22Rv1 (cell line): Measurements from ENCODE around the gene SRSF10.

Experiments
- ZFX ChIP-seq: fragments of 450-650 bp; IDR thresholded peaks from 2 replicates; pipeline ENCODE4 v1.6.1; 2017; ENCODE audit warnings: antibody characterized with exemption, borderline replicate concordance
- TF ChIP-seq, protein P1 (sequence below): fragments of 450-650 bp; IDR thresholded peaks from 2 replicates; pipeline ENCODE4 v1.5.1; 2017; ENCODE audit warnings: mild to moderate bottlenecking

DNA sequence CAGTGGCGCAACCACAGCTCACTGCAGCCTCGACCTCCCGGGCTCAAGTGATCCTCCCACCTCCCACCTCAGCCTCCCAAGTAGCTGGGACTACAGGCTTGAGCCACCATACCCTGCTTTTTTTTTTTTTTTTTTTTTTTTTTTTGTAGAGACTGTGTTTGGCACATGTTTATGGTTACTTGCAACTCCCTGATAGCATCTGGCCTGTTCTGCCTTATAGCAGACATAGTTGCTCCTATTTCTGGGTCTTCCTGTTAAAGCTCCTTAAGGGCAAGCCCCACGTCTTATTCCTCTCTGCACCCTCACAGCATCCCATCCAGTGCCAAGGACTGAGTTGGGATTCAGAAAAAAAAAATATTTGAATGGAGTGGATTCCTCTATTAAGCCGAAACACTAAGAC lies 49.9 kb downstream of the SRSF10 start:
- TF ChIP-seq, protein P1, sequence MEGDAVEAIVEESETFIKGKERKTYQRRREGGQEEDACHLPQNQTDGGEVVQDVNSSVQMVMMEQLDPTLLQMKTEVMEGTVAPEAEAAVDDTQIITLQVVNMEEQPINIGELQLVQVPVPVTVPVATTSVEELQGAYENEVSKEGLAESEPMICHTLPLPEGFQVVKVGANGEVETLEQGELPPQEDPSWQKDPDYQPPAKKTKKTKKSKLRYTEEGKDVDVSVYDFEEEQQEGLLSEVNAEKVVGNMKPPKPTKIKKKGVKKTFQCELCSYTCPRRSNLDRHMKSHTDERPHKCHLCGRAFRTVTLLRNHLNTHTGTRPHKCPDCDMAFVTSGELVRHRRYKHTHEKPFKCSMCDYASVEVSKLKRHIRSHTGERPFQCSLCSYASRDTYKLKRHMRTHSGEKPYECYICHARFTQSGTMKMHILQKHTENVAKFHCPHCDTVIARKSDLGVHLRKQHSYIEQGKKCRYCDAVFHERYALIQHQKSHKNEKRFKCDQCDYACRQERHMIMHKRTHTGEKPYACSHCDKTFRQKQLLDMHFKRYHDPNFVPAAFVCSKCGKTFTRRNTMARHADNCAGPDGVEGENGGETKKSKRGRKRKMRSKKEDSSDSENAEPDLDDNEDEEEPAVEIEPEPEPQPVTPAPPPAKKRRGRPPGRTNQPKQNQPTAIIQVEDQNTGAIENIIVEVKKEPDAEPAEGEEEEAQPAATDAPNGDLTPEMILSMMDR, result no peak
- TF ChIP-seq ZFX, result no peak
